ENCODE measurements around the gene CEACAM21. TPM values are rescaled to one million over a fixed set of nuclear protein-coding genes. Genes with fewer than 3 reads are reported as not detected.

Gene CEACAM21
- total and polyA plus RNA-seq, 3 donors from 2014 or later: 0.71 to 3.6 (median 1.3) TPM

DNA sequence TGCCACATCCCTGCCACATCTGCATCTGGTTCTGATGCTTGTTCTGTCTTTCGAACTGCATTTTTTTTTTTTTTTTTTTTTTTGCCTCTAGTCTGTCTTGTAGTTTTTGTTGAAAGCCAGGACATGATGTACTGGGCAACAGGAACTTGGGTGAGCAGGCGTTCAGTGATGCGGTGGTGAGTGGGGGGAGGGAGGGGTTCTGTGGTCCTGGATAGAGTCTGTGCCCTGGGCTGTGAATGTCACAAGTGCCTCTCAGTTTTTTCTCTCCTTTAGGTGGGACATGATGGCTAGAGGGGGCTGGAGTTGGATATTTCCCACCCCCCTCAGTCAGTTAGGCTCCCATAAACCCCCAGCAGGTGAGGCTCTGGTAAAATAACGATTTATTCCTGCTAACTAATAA, 47.4 kb downstream of the CEACAM21 start:
- Histone ChIP-seq H3K36me3 (ENCODE audit: low read depth, missing control alignments) (no peaks in the 10 kb centered on the region), H3K27ac (no peak overlapping the region), H3K27me3 (no peaks in the 10 kb centered on the region), H3K4me1 (no peaks in the 10 kb centered on the region), H3K9me3 (no peaks in the 10 kb centered on the region), H3K4me3 (no peak overlapping the region)
- WGBS, 2 donors: 74 to 78% methylated on average over 4 of the region's 4 CpGs
- intact Hi-C loops (cut with DNase I; ENCODE audit: low total_unique reads): no loop called here
- DNase-seq: no peak
- TF ChIP-seq POLR2A (IDR thresholded peaks at IDR 0.05): no peak
- TF ChIP-seq, protein P1, sequence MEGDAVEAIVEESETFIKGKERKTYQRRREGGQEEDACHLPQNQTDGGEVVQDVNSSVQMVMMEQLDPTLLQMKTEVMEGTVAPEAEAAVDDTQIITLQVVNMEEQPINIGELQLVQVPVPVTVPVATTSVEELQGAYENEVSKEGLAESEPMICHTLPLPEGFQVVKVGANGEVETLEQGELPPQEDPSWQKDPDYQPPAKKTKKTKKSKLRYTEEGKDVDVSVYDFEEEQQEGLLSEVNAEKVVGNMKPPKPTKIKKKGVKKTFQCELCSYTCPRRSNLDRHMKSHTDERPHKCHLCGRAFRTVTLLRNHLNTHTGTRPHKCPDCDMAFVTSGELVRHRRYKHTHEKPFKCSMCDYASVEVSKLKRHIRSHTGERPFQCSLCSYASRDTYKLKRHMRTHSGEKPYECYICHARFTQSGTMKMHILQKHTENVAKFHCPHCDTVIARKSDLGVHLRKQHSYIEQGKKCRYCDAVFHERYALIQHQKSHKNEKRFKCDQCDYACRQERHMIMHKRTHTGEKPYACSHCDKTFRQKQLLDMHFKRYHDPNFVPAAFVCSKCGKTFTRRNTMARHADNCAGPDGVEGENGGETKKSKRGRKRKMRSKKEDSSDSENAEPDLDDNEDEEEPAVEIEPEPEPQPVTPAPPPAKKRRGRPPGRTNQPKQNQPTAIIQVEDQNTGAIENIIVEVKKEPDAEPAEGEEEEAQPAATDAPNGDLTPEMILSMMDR (IDR thresholded peaks at IDR 0.05): no peak

DNA sequence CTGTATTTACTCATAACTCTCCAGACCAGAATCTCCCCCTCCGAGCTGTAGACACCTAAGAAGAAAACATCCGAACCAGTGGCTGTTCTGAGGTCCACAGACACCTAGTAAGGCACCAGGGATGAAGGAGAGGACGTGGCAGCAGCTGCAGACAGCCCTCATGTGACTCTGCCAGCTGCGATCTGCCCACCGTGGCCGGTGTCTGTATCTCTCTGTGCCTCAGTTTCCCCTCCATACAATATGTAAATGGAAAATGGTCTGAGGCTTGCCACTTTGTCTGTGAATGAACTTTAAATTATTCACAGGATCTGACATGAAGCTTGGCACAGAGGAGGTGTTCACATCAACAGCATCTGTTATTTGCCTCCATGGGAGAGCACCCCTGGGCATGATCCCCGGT, 48.5 kb downstream of the CEACAM21 start:
- Histone ChIP-seq H3K27ac (no peak overlapping the region), H3K4me3 (no peak overlapping the region), H3K9me3 (no peaks in the 10 kb centered on the region), H3K4me1 (no peaks in the 10 kb centered on the region), H3K27me3 (no peaks in the 10 kb centered on the region), H3K36me3 (ENCODE audit: low read depth, missing control alignments) (no peaks in the 10 kb centered on the region)
- 73 to 79% methylated on average over 7 of the region's 7 CpGs for WGBS, 2 donors
- intact Hi-C loops (cut with DNase I; ENCODE audit: low total_unique reads): no loop called here
- no peak for DNase-seq
- TF ChIP-seq, protein P1 (IDR thresholded peaks at IDR 0.05): no peak
- no peak for TF ChIP-seq POLR2A (IDR thresholded peaks at IDR 0.05)

DNA sequence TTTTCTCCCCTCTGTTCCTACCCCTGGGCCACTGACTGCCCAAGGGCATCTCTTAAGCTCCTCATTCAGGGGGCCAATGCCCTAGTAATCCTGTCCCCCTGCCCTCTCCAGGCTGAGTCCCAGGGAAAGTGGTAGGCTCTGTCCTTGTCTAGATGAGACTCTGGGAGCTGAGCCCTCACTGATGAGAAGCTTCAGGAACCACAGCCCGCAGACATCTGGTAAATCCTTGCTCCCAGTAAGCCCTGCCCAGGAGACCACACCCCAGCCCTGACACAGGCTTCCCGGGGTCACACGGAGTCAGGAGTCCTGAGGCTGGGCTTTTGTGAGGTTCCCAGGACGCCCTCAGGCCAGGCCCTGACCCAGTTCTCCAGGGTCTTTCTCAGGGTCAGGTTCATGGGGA, 49.0 kb downstream of the CEACAM21 start:
- Histone ChIP-seq H3K27me3 (no peaks in the 10 kb centered on the region), H3K36me3 (ENCODE audit: low read depth, missing control alignments) (no peaks in the 10 kb centered on the region), H3K4me1 (no peaks in the 10 kb centered on the region), H3K27ac (no peak overlapping the region), H3K9me3 (no peaks in the 10 kb centered on the region), H3K4me3 (no peak overlapping the region)
- no peak for DNase-seq
- intact Hi-C loops (cut with DNase I; ENCODE audit: low total_unique reads): no loop called here
- WGBS, 2 donors: 53 to 61% methylated on average over 4 of the region's 4 CpGs
- TF ChIP-seq POLR2A (IDR thresholded peaks at IDR 0.05): no peak
- TF ChIP-seq, protein P1 (IDR thresholded peaks at IDR 0.05): no peak

GRCh38 chr19:41626278-41626677, 50.3 kb downstream of the CEACAM21 start:
- Histone ChIP-seq H3K36me3 (ENCODE audit: low read depth, missing control alignments) (no peaks in the 10 kb centered on the region), H3K27me3 (no peaks in the 10 kb centered on the region), H3K4me3 (no peak overlapping the region), H3K9me3 (no peaks in the 10 kb centered on the region), H3K4me1 (no peaks in the 10 kb centered on the region), H3K27ac (no peak overlapping the region)
- intact Hi-C loops (cut with DNase I; ENCODE audit: low total_unique reads): no loop called here
- 48 to 56% methylated on average over 3 of the region's 3 CpGs for WGBS, 2 donors
- no peak for DNase-seq
- TF ChIP-seq, protein P1 (IDR thresholded peaks at IDR 0.05): no peak
- no peak for TF ChIP-seq POLR2A (IDR thresholded peaks at IDR 0.05)

GRCh38 chr19:41626877-41627276, 50.9 kb downstream of the CEACAM21 start, which contains the start of gene CEACAM4:
TSS of gene CEACAM4 (minus strand) at chr19:41627074. CDS start at chr19:41626963, 111 bp downstream.
- no peaks in the 10 kb centered on the region for H3K36me3 ChIP-seq (ENCODE audit: low read depth, missing control alignments)
- WGBS, 2 donors: 45 to 50% methylated on average over 5 to 7 of the region's 7 CpGs
- no peak within 1 kb of the TSS for H3K27ac ChIP-seq
- no peak for DNase-seq
- no peak for TF ChIP-seq POLR2A (IDR thresholded peaks at IDR 0.05)
- TF ChIP-seq, protein P1 (IDR thresholded peaks at IDR 0.05): no peak
- no peaks in the 10 kb centered on the region for H3K27me3 ChIP-seq
- intact Hi-C loops (cut with DNase I; ENCODE audit: low total_unique reads): no loop called here
- no peaks in the 10 kb centered on the region for H3K9me3 ChIP-seq
- no peaks in the 10 kb centered on the region for H3K4me1 ChIP-seq
- no peak within 1 kb of the TSS for H3K4me3 ChIP-seq

Data from testis (tissue), 3 donors.